MM.1S (cell line): ENCODE data around the gene TANC1.

ENCODE experiments used
- DNase-seq: peaks from one replicate; pipeline ENCODE4 v3.0.0-alpha.2; 2015
- H2AFZ ChIP-seq: fragments of 300-600 bp; sonication (generic); 2 replicates; pipeline ENCODE4 v1.6.0; 2016; ENCODE audit warnings: antibody characterized with exemption, low read length
- H3F3A ChIP-seq: fragments of 300-600 bp; sonication (generic); 2 replicates; pipeline ENCODE4 v1.6.1; 2016; ENCODE audit warnings: mild to moderate bottlenecking, antibody characterized with exemption, low read length, moderate library complexity, mixed read lengths; ENCODE audit not compliant: insufficient read depth
- H3K27ac ChIP-seq: fragments of 300-600 bp; sonication (generic); 2 replicates; pipeline ENCODE4 v1.5.1; 2016; ENCODE audit warnings: mild to moderate bottlenecking, low read length
- H3K27me3 ChIP-seq: fragments of 300-600 bp; sonication (generic); replicated peaks from 2 replicates; pipeline ENCODE4 v1.6.0; 2016; ENCODE audit warnings: low read length; ENCODE audit not compliant: insufficient read depth
- H3K36me3 ChIP-seq: fragments of 300-600 bp; sonication (generic); replicated peaks from 2 replicates; pipeline ENCODE4 v1.6.1; 2016; ENCODE audit warnings: mild to moderate bottlenecking, low read length, mixed read lengths; ENCODE audit not compliant: insufficient read depth
- H3K4me1 ChIP-seq: fragments of 300-600 bp; sonication (generic); 2 replicates; pipeline ENCODE4 v1.6.1; 2016; ENCODE audit warnings: low read length, mixed read lengths
- H3K4me2 ChIP-seq: fragments of 300-600 bp; sonication (generic); 2 replicates; pipeline ENCODE4 v1.6.0; 2016; ENCODE audit warnings: low read depth, low read length
- H3K4me3 ChIP-seq: fragments of 300-600 bp; sonication (generic); 2 replicates; pipeline ENCODE4 v1.5.1; 2016; ENCODE audit warnings: low read length, mixed read lengths
- H3K79me2 ChIP-seq: fragments of 300-600 bp; sonication (generic); 2 replicates; pipeline ENCODE4 v1.6.1; 2016; ENCODE audit warnings: mixed run types, low read length, mixed read lengths
- H3K9ac ChIP-seq: fragments of 300-600 bp; sonication (generic); 2 replicates; pipeline ENCODE4 v1.6.1; 2016; ENCODE audit warnings: low read length, mixed read lengths
- H3K9me2 ChIP-seq: fragments of 300-600 bp; sonication (generic); replicated peaks from 2 replicates; pipeline ENCODE4 v1.6.1; 2016; ENCODE audit warnings: mild to moderate bottlenecking, low read length, mixed read lengths; ENCODE audit not compliant: insufficient read depth
- H3K9me3 ChIP-seq: fragments of 300-600 bp; sonication (generic); replicated peaks from 2 replicates; pipeline ENCODE4 v1.6.1; 2016; ENCODE audit warnings: mild to moderate bottlenecking, low read length, mixed read lengths; ENCODE audit not compliant: insufficient read depth
- H4K20me1 ChIP-seq: fragments of 300-600 bp; sonication (generic); 2 replicates; pipeline ENCODE4 v1.6.1; 2016; ENCODE audit warnings: mild to moderate bottlenecking, low read length, moderate library complexity, mixed read lengths; ENCODE audit not compliant: insufficient read depth
- EZH2 ChIP-seq: fragments of 300-600 bp; sonication (generic); optimal IDR thresholded peaks from 2 replicates; pipeline ENCODE3; 2017; ENCODE audit warnings: low read depth, mild to moderate bottlenecking, antibody characterized with exemption, low read length, mixed read lengths
- EZH2phosphoT487 ChIP-seq: fragments of 300-600 bp; sonication (generic); IDR thresholded peaks from 2 replicates; pipeline ENCODE4 v1.6.1; 2018; ENCODE audit warnings: antibody characterized with exemption, low read length
- TF ChIP-seq, protein P1 (sequence below): fragments of 300-600 bp; sonication (generic); IDR thresholded peaks from 2 replicates; pipeline ENCODE4 v1.5.1; 2016; ENCODE audit warnings: antibody characterized with exemption, low read length, mixed read lengths

Gene TANC1

DNA sequence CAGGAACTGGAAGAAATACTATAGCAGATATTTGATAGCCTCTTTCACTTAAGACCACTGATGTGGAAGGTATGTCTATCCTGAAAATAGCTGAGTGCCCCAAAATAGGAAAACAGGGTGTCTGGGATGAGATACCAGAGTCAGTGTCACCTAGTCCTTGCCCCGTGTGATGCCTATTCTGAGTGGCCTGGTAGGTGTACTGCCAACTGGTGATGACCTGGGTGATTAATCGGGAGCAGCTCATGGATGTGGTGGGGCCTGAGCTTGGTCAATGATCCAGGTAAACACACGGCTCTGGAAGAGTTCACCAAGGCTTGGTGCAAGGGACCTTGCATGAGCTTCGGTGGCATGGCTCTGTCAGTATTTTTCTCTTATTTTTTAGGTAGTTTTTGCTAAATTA, 95.2 kb downstream of the TANC1 start:
- DNase-seq, result no peak
- Histone ChIP-seq H3K79me2 (no peaks in the 10 kb centered on the region), H3K27me3 (no peaks in the 10 kb centered on the region), H3K27ac (no peak overlapping the region), H3K4me1 (peaks cover 17% of the 10 kb centered on the region), H3K4me3 (no peak overlapping the region), H3K4me2 (no peak overlapping the region), H4K20me1 (no peaks in the 10 kb centered on the region), H3K36me3 (no peaks in the 10 kb centered on the region), H3K9me2 (no peaks in the 10 kb centered on the region), H3K9me3 (no peaks in the 10 kb centered on the region), H3K9ac (no peak overlapping the region), H2AFZ (no peak overlapping the region), H3F3A (no peaks in the 10 kb centered on the region)
- TF ChIP-seq EZH2 (no peak), EZH2phosphoT487 (no peak)
- TF ChIP-seq, protein P1, sequence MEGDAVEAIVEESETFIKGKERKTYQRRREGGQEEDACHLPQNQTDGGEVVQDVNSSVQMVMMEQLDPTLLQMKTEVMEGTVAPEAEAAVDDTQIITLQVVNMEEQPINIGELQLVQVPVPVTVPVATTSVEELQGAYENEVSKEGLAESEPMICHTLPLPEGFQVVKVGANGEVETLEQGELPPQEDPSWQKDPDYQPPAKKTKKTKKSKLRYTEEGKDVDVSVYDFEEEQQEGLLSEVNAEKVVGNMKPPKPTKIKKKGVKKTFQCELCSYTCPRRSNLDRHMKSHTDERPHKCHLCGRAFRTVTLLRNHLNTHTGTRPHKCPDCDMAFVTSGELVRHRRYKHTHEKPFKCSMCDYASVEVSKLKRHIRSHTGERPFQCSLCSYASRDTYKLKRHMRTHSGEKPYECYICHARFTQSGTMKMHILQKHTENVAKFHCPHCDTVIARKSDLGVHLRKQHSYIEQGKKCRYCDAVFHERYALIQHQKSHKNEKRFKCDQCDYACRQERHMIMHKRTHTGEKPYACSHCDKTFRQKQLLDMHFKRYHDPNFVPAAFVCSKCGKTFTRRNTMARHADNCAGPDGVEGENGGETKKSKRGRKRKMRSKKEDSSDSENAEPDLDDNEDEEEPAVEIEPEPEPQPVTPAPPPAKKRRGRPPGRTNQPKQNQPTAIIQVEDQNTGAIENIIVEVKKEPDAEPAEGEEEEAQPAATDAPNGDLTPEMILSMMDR, result no peak

DNA sequence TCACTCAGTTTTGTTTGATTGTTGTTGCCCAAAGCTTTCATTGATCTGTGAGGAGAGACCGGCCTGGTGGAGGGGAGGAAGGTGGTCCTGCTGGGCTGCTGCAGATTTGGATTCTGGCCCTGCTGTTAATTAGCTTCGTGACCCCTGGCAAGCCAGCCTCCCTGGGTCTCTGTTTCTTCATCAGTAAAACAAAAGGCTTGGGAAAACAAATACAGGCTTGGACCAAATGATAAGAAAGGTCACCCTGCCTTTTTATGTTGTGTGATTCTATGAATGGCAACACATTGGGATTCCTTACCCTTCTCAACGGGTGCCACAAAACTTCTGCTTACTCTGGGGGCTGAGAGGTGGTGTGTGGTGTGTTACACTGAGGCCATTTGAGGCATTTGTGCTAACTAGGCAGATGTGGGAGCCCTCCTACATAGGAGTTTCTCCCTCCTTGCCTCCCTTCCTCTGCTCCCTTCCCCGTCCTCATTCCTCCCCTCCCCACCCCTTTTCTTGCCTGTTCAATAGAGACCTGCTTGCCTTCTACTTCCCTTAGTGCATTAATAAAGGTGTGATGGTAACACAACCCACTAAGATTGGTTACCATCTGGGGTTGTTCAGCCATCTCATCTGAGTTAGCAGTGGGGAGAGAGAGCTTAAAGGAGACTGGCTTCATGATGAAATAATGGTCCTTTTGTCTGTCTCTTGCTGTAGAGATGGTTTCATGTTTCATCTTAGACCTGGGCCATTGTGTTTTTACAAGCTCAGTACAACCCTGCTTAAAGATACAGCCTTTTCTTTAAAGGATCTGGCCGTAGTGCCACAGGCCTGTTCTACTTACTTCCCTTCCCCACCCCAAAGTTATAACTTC, 96.2 kb downstream of the TANC1 start:
- Histone ChIP-seq H4K20me1 (no peaks in the 10 kb centered on the region), H3K9me3 (no peaks in the 10 kb centered on the region), H3K4me2 (no peak overlapping the region), H3K79me2 (no peaks in the 10 kb centered on the region), H3K36me3 (no peaks in the 10 kb centered on the region), H3K4me1 (peaks cover 17% of the 10 kb centered on the region), H3F3A (no peaks in the 10 kb centered on the region), H3K9me2 (no peaks in the 10 kb centered on the region), H2AFZ (no peak overlapping the region), H3K27ac (no peak overlapping the region), H3K27me3 (no peaks in the 10 kb centered on the region), H3K9ac (no peak overlapping the region), H3K4me3 (no peak overlapping the region)
- no peak for TF ChIP-seq EZH2phosphoT487
- TF ChIP-seq, protein P1, result no peak
- no peak for TF ChIP-seq EZH2
- no peak for DNase-seq

DNA sequence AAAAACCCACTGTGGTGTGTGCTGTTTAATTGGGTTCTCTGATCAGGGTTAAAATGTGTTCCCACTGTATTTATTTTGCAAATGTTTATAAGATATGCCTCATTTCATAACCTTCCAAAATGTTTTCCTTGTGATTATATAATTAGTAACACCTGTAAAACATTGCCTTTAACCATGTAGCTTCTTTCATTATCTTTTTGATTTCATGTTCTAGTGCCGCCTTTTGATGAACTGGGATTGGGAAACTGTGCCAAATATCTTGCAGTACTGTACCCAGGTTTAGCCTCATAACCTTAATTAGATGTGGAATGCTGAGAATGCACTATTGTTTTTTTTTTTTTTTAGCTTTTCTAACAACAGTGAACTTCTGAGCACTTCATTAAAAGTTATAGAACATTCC, 96.9 kb downstream of the TANC1 start:
- H3F3A ChIP-seq, result no peaks in the 10 kb centered on the region
- no peaks in the 10 kb centered on the region for H4K20me1 ChIP-seq
- peaks cover 17% of the 10 kb centered on the region for H3K4me1 ChIP-seq
- no peak overlapping the region for H3K4me2 ChIP-seq
- H3K9ac ChIP-seq, result no peak overlapping the region
- no peak overlapping the region for H2AFZ ChIP-seq
- H3K9me2 ChIP-seq, result no peaks in the 10 kb centered on the region
- no peaks in the 10 kb centered on the region for H3K36me3 ChIP-seq
- H3K4me3 ChIP-seq, result no peak overlapping the region
- no peaks in the 10 kb centered on the region for H3K9me3 ChIP-seq
- no peaks in the 10 kb centered on the region for H3K79me2 ChIP-seq
- H3K27ac ChIP-seq, result no peak overlapping the region
- no peaks in the 10 kb centered on the region for H3K27me3 ChIP-seq
- no peak for DNase-seq
- TF ChIP-seq, protein P1, result no peak
- TF ChIP-seq EZH2phosphoT487 (no peak), EZH2 (no peak)
